Esophagus squamous epithelium (tissue), 4 donors: ENCODE measurements around the gene RCE1.

ENCODE experiments used
- CTCF ChIP-seq, 6 experiments: fragments of 450-650 bp in 4 of 6; fragments of 200-600 bp in 2 of 6; sonication (generic) in 2 of 6; IDR thresholded peaks; one replicate each; pipeline ENCODE4 v1.5.1; 2016 to 2019; ENCODE audit warnings: antibody characterized with exemption in 6 of 6, mild to moderate bottlenecking in 4 of 6, moderate library complexity in 4 of 6
- POLR2A ChIP-seq, 4 donors: fragments of 450-650 bp; IDR thresholded peaks; one replicate each; pipeline ENCODE4 v1.6.1; 2017; ENCODE audit warnings: antibody characterized with exemption in 4 of 4, mild to moderate bottlenecking in 4 of 4, moderate library complexity in 3 of 4

DNA sequence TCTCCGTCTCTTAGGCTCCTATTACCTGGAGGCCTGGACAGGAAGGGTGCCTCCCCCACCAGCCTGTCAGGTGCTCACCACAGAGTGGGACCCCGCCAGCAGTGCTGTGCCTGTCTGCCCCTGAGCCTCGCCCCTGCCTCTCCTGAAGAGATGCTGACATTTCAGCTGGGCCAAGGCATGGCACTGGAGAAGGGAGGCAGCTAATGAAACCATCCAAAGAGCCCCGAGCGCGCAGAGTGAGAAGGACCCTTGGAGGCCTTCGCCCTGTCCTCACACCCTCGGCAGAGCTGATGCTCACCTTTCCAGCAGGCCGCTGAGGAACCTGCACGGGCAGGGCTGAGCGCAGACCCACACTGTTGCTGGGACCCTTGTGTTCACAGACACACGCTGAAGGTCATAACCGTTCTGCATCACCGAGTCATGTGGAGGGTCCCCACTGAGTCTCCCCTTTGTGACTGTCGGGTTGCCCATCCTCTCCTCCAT, 11.5 kb downstream of the RCE1 start:
- no peak for TF ChIP-seq CTCF (IDR thresholded peaks at IDR 0.05)
- TF ChIP-seq POLR2A (IDR thresholded peaks at IDR 0.05), result no peak
